NCI-H2107 (cell line): ENCODE results near the gene MAGI2.
A peak's percentile ranks its signal among the peaks of the same experiment; 100 is the strongest.
"Not testable (repeated sequence)": the region's sequence is repeated elsewhere in the genome, so short reads cannot be mapped to it uniquely, and the experiment has no call there.

ENCODE experiments used
- DNase-seq: peaks from one replicate; lab custom pipeline; 2025; lab: John Stamatoyannopoulos, UW

Gene MAGI2

GRCh38 chr7:78024591-78024990, 1428.9 kb downstream of the MAGI2 start:
- no peak for DNase-seq

GRCh38 chr7:78023191-78023590, 1430.3 kb downstream of the MAGI2 start:
- no peak for DNase-seq

GRCh38 chr7:78022165-78022564, 1431.3 kb downstream of the MAGI2 start:
- no peak for DNase-seq

DNA sequence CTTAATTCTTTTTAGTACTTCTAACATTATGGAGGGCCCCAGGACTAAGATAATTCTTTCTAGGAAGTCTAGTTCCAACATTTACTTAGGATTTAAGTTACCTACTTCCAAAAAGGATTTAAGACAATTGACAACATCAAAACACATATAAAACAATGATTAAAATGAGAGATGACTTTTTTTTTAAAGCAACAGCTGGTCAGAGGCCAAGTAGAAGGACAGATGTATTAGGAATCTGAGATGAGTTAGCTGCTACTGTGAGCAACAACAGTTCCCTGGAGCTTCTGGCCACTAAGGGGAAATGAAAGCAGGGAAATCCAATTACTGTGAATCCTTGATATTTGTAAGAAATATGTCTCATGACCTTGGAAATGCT, 1432.6 kb downstream of the MAGI2 start:
- no peak for DNase-seq

DNA sequence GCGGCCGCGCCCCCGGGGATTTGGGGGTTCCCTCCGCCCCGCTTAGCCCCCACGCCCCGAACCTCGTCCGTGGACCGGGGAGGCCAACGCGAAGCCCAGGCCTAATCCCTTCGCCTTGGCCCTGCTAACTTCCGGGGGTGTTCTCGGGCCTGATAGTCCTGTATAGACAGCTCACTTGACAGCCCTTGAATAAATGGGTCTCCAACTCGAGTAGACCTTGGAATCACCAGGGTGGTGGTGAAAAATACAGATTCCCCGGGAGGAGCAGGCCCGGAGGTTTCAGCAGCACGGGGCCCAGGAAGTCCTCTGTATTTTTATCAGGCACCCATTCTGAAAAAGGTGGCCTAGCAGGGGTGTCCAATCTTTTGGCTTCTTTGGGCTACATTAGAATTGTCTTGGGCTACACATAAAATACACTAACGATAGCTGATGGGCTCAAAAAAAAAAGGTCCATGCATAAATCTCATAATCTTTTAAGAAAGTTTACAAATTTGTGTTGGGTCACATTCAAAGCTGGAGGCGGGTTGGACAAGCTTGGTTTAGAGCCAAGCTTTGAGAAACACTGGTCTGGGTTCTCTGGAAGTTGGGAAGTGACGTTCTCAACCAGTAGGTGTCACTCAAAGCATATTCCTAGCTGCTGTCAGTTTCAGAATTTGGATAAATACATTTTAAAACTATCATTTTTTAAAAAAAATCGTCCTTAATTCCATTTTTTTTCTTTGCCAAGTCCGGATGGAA, 1433.2 kb downstream of the MAGI2 start:
- DNase-seq, result peak; percentile 39

- DNase-seq, result peak; percentile 67
Observed at GRCh38 chr7:78019447-78020135, 1433.9 kb downstream of the MAGI2 start.

DNA sequence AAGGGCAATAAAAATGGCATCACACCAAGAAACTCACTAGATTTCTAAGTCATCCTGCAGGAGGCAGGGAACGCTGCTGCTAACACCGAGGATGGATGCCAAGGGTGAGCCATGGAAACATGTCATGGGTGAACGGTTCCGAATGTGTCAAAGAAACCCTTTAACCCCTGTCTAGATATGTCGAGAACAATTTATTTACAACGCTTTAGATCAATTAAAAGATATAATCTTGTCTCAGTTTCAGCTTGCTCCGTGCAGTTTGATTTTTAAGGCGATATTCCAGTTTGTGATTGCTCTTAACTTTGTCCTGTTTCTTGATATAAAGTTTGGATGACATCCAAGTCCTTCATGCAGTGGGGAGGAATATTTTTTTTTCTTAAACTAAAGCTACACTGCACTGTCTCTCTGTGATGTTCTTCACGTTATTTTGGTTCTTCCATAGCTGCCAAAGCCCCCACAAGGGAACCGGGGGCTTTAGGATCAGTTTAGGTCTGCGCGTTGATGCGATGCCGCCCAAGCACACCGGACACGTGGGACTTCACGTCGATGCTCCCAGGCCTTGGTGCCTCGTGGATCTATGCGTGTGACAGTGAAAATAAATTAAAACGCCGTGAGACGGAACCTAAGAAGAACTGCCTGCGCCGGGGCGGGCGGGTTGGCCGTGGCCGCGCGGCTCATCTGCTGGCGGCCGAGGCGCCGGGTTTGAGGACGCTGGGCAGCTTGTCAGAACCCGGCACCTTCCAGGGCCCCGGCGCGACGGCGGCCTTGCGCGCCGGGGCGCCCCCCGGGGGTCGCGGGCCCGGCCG, 1434.6 kb downstream of the MAGI2 start:
- no peak for DNase-seq

GRCh38 chr7:78017591-78018100, 1435.8 kb downstream of the MAGI2 start:
- no peak for DNase-seq

GRCh38 chr7:78015574-78016260, 1437.8 kb downstream of the MAGI2 start:
- DNase-seq, result no peak

DNA sequence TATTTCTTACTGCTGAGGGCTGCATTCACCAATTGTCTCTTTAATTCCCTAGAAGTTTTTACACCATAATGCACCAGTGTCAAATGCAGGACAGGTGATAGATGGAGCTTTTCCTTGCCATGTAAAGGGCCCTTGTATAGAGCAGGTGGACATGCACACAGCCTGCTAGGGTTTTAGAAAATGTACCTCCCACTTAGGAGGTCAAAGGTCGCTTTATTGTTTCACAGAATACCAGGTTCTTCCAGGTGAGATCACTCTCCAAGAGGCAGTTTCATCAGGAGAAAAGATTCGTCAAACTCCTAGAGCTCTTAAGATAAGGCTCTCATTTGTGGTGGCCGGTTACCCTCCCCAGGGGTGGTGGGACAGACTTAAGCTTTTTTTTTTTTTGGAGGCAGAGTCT, 1439.1 kb downstream of the MAGI2 start:
- no peak for DNase-seq

DNA sequence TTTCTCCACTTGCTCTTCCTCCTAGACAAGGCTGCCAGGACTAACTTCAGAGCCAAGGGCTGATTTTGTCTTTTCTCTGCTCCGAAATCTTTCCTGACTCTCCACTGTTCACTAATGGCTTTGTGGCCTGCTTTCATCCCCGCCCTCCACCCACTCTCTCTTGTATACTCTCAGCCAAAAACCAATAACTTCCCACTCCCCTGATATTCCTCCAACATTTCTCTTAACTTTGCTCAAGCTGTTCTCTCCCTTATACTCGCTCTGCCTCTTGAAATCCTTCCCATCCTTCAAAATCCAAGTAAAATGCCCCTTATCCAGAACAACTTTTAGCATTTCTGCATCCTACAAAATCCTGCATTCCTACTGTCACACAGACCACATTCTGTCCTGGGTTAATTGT, 1440.1 kb downstream of the MAGI2 start:
- no peak for DNase-seq

- DNase-seq, result no peak
Observed at GRCh38 chr7:78011642-78012041, 1441.8 kb downstream of the MAGI2 start.

DNA sequence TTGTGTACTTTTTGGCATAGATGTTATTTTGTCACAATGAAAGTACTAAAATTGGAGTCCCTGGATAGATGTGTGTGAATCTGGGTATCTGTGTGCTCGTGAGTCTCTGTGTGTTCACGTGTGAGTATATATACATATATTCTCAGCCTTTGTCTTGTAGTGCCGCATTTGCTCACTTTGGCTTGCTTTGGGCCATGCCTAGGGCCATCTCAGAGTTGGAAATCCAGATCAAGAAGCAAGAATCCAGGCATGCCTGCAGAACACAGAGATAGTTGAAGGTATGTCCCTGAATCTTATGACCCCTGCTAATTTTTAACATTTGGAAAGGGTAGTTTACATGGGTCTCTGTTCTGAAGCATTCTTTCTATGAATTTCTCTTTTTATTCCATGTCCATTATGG, 1446.2 kb downstream of the MAGI2 start:
- no peak for DNase-seq

GRCh38 chr7:78006063-78006755, 1447.3 kb downstream of the MAGI2 start:
- DNase-seq, result no peak

DNA sequence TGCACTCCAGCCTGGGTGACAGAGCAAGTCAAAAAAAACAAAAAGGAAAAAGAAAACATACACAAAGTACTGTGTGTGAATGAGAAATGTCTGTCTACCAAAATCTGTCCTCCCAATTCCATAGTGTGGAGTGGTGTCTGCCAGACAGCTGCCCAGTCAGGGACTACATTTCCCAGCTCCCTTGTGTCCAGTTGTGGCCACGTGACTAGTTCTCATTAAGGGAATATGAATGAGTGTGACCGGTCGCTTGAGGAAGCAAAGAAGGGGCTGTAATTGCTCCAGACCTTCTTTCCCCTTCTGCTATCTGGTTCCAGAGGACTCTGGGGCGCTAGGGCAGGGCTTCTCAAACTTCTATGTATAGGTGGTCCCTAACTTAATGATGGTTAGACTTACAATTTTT, 1450.8 kb downstream of the MAGI2 start:
- no peak for DNase-seq

GRCh38 chr7:78002021-78002420, 1451.4 kb downstream of the MAGI2 start:
- DNase-seq, result no peak

GRCh38 chr7:77999168-77999567, 1454.3 kb downstream of the MAGI2 start:
- DNase-seq, result not testable (repeated sequence)

- DNase-seq, result no peak
Observed at GRCh38 chr7:77995717-77996116, 1457.8 kb downstream of the MAGI2 start.

GRCh38 chr7:77993838-77994237, 1459.6 kb downstream of the MAGI2 start:
- DNase-seq, result no peak

- no peak for DNase-seq
Observed at GRCh38 chr7:77991656-77992055, 1461.8 kb downstream of the MAGI2 start.

DNA sequence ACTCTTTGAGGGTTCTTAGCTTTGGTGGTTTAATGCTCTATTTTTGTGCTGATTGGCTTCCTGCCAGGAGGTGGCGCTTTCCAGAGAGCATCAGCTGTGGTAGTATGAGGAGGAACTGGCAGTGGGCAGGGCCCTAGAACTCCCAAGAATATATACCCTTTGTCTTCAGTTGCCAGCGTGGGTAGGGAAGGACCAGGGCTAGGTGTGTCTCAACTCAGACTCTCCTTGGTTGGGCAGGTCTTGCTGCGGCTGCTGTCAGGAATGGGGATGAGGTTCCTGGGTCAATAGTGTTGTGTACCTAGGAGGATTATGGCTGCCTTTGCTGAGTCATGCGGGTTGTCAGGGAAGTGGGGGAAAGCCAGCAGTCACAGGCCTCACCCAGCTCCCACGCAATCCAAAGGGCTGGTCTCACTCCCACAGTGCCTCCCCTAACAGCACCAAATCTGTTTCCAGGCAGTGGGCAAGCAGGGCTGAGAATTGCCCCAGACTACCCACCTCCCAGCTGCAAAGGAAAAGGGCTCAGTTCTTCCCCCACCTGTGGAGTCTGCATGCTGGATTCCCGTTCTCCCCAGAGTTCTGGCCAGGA, 1463.4 kb downstream of the MAGI2 start:
- DNase-seq, result no peak
